ENCODE data around the gene MIEF1.

MIEF1 gene

GRCh38 chr22:39470451-39471291 is 31.4 kb upstream of the MIEF1 start:
- no peak for DNase-seq (ENCODE audit: low read depth, low spot score)
- H3K27ac ChIP-seq, result no peak overlapping the region

GRCh38 chr22:39471381-39472141 is 30.5 kb upstream of the MIEF1 start:
- no peak for DNase-seq (ENCODE audit: low read depth, low spot score)
- H3K27ac ChIP-seq, result no peak overlapping the region

GRCh38 chr22:39472570-39473556 is 29.2 kb upstream of the MIEF1 start:
- no peak for DNase-seq (ENCODE audit: low read depth, low spot score)
- H3K27ac ChIP-seq, result no peak overlapping the region

GRCh38 chr22:39473851-39474250 is 28.2 kb upstream of the MIEF1 start:
- no peak overlapping the region for H3K27ac ChIP-seq
- DNase-seq (ENCODE audit: low read depth, low spot score), result no peak

- H3K27ac ChIP-seq, result no peak overlapping the region
- no peak for DNase-seq (ENCODE audit: low read depth, low spot score)
These were observed 27.6 kb upstream of the MIEF1 start for GRCh38 chr22:39474351-39475111.

GRCh38 chr22:39475337-39475736 is 26.8 kb upstream of the MIEF1 start:
- no peak for DNase-seq (ENCODE audit: low read depth, low spot score)
- no peak overlapping the region for H3K27ac ChIP-seq

GRCh38 chr22:39475902-39476301 is 26.2 kb upstream of the MIEF1 start:
- no peak overlapping the region for H3K27ac ChIP-seq
- no peak for DNase-seq (ENCODE audit: low read depth, low spot score)

GRCh38 chr22:39476664-39477063 is 25.4 kb upstream of the MIEF1 start:
- no peak overlapping the region for H3K27ac ChIP-seq
- DNase-seq (ENCODE audit: low read depth, low spot score), result no peak

GRCh38 chr22:39477542-39477941 is 24.5 kb upstream of the MIEF1 start:
- no peak for DNase-seq (ENCODE audit: low read depth, low spot score)
- no peak overlapping the region for H3K27ac ChIP-seq

GRCh38 chr22:39478441-39478850 is 23.6 kb upstream of the MIEF1 start:
- no peak for DNase-seq (ENCODE audit: low read depth, low spot score)
- no peak overlapping the region for H3K27ac ChIP-seq

GRCh38 chr22:39479254-39479653 is 22.8 kb upstream of the MIEF1 start:
- DNase-seq (ENCODE audit: low read depth, low spot score), result no peak

GRCh38 chr22:39480557-39480956 is 21.5 kb upstream of the MIEF1 start:
- no peak for DNase-seq (ENCODE audit: low read depth, low spot score)
- H3K27ac ChIP-seq, result no peak overlapping the region

More at GRCh38 chr22:39479254-39479653, 22.8 kb upstream of the MIEF1 start:
- H3K27ac ChIP-seq, result no peak overlapping the region

- DNase-seq (ENCODE audit: low read depth, low spot score), result no peak
- no peak overlapping the region for H3K27ac ChIP-seq
These were observed 21.0 kb upstream of the MIEF1 start for GRCh38 chr22:39481054-39481453.

GRCh38 chr22:39481595-39481994 is 20.5 kb upstream of the MIEF1 start:
- H3K27ac ChIP-seq, result no peak overlapping the region
- DNase-seq (ENCODE audit: low read depth, low spot score), result no peak

- DNase-seq (ENCODE audit: low read depth, low spot score), result no peak
- no peak overlapping the region for H3K27ac ChIP-seq
These were observed 19.3 kb upstream of the MIEF1 start for GRCh38 chr22:39482768-39483167.

GRCh38 chr22:39486951-39487825 is 14.9 kb upstream of the MIEF1 start:
- no peak overlapping the region for H3K27ac ChIP-seq
- no peak for DNase-seq (ENCODE audit: low read depth, low spot score)

- no peak overlapping the region for H3K27ac ChIP-seq
- no peak for DNase-seq (ENCODE audit: low read depth, low spot score)
These were observed 14.1 kb upstream of the MIEF1 start for GRCh38 chr22:39487826-39488520.

GRCh38 chr22:39488563-39489083 is 13.5 kb upstream of the MIEF1 start:
- no peak overlapping the region for H3K27ac ChIP-seq
- no peak for DNase-seq (ENCODE audit: low read depth, low spot score)

Measured in epithelial cell of prostate (primary cell).